OCI-LY3 (cell line): Measurements from ENCODE around the gene HBA2.
"Not testable (repeated sequence)": the region's sequence is repeated elsewhere in the genome, so short reads cannot be mapped to it uniquely, and the experiment has no call there.

Experiments used
- H2AFZ ChIP-seq: fragments of 200-600, 300-600 bp; shearing (Covaris generic); 2 replicates; pipeline ENCODE4 v1.6.0; 2014; ENCODE audit warnings: antibody characterized with exemption, low read depth, low read length
- H3K27ac ChIP-seq: fragments of 200-600, 300-600 bp; sonication (generic); 2 replicates; pipeline ENCODE4 v1.5.1; 2014; ENCODE audit warnings: mild to moderate bottlenecking, low read length, moderate library complexity, mixed read lengths
- H3K27me3 ChIP-seq: fragments of 200-600, 300-600 bp; sonication (generic); 2 replicates; pipeline ENCODE4 v1.6.1; 2014; ENCODE audit warnings: low read depth, low read length, mixed read lengths
- H3K36me3 ChIP-seq: fragments of 200-600, 300-600 bp; sonication (generic); replicated peaks from 2 replicates; pipeline ENCODE3; 2014; ENCODE audit warnings: low read depth, low read length, mixed read lengths
- H3K4me1 ChIP-seq: fragments of 300-600, 200-600 bp; sonication (generic); 2 replicates; pipeline ENCODE4 v1.6.1; 2014; ENCODE audit warnings: low read length, mixed read lengths
- H3K4me2 ChIP-seq: fragments of 200-600, 300-600 bp; sonication (generic); 2 replicates; pipeline ENCODE4 v1.6.1; 2014; ENCODE audit warnings: low read length, mixed read lengths
- H3K4me3 ChIP-seq: fragments of 300-600, 200-600 bp; sonication (generic); 2 replicates; pipeline ENCODE4 v1.5.1; 2014; ENCODE audit warnings: antibody characterized with exemption, mild to moderate bottlenecking, low read length, moderate library complexity
- H3K79me2 ChIP-seq: fragments of 300-600, 200-600 bp; shearing (Covaris generic); 2 replicates; pipeline ENCODE4 v1.6.1; 2014; ENCODE audit warnings: mild to moderate bottlenecking, low read length, mixed read lengths
- H3K9ac ChIP-seq: fragments of 300-600, 200-600 bp; shearing (Covaris generic); 2 replicates; pipeline ENCODE4 v1.6.0; 2014; ENCODE audit warnings: mild to moderate bottlenecking, low read length, moderate library complexity
- H3K9me3 ChIP-seq: fragments of 200-600, 300-600 bp; shearing (Covaris generic); 2 replicates; pipeline ENCODE4 v1.6.1; 2014; ENCODE audit warnings: low read length, mixed read lengths; ENCODE audit not compliant: insufficient read depth
- H4K20me1 ChIP-seq: fragments of 200-600, 300-600 bp; sonication (generic); 2 replicates; pipeline ENCODE4 v1.6.1; 2016; ENCODE audit warnings: low read length, mixed read lengths; ENCODE audit not compliant: insufficient read depth
- EZH2phosphoT487 ChIP-seq: fragments of 200-600 bp; shearing (Covaris generic); IDR thresholded peaks from 2 replicates; pipeline ENCODE4 v1.6.1; 2018; ENCODE audit warnings: antibody characterized with exemption, mixed run types, low read depth
- TF ChIP-seq, protein P1 (sequence below): fragments of 200-600, 300-600 bp; sonication (generic); IDR thresholded peaks from 2 replicates; pipeline ENCODE4 v1.5.1; 2014; ENCODE audit warnings: antibody characterized with exemption, low read length, low read depth

Gene HBA2

DNA sequence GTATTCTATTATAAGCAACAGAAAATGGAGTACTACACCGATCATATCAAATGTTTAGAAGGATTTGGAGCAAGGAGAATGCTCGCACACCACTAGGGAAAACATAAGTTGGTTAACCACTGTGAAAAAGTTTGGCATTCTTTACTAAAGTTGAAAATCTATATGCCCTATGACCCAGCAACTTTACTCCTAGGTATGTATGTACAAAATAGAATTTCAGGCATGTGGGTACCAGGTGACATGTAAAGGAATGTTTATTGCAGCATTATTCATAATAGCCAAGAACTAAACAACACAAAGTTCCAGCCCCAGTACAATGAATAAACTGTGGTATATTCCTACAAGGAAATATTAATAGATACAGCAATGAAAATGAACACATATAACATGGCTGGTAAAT, 26.0 kb upstream of the HBA2 start:
- Histone ChIP-seq H3K9ac (no peak overlapping the region), H3K9me3 (no peaks in the 10 kb centered on the region), H3K4me3 (peak overlapping the region; percentile 40; the same call in 1 of the 2 replicates), H4K20me1 (no peaks in the 10 kb centered on the region), H3K4me2 (peak overlapping the region; percentile 39), H3K27me3 (no peaks in the 10 kb centered on the region), H3K4me1 (no peaks in the 10 kb centered on the region), H3K79me2 (no peaks in the 10 kb centered on the region), H3K27ac (no peak overlapping the region), H2AFZ (no peak overlapping the region), H3K36me3 (no peaks in the 10 kb centered on the region)
- TF ChIP-seq, protein P1, sequence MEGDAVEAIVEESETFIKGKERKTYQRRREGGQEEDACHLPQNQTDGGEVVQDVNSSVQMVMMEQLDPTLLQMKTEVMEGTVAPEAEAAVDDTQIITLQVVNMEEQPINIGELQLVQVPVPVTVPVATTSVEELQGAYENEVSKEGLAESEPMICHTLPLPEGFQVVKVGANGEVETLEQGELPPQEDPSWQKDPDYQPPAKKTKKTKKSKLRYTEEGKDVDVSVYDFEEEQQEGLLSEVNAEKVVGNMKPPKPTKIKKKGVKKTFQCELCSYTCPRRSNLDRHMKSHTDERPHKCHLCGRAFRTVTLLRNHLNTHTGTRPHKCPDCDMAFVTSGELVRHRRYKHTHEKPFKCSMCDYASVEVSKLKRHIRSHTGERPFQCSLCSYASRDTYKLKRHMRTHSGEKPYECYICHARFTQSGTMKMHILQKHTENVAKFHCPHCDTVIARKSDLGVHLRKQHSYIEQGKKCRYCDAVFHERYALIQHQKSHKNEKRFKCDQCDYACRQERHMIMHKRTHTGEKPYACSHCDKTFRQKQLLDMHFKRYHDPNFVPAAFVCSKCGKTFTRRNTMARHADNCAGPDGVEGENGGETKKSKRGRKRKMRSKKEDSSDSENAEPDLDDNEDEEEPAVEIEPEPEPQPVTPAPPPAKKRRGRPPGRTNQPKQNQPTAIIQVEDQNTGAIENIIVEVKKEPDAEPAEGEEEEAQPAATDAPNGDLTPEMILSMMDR = no peak
- no peak for TF ChIP-seq EZH2phosphoT487

DNA sequence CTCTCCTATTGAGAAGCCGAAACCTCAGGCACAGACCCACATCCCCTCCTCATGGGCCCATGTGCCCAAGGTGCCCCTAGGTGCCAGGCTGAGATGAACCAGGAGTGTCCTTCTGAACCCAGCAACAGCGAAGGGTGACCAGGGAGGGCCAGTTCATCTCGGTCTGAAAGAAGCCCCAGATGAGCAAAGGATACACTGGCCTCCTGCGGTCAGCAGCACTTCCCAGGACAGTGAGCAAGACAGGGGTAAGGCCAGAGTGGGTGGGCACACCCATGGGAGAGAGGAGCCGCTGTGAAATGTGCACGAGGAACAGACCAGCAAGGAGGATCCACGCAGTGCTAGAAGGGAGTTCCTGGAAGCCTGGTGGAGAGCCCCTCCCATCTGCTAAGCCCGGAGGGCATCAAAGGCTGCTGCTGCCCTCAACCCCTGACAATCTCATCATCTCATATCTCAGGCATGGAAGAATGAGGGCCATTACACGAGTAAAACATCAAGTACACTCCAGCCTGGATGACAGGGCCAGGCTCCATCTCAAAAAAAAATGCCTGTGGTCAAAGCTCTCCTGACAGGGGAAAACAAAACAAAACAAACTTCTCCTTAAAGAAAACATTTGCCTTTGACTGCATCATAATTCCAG, 23.5 kb upstream of the HBA2 start:
- no peak overlapping the region for H3K4me2 ChIP-seq
- no peak overlapping the region for H3K9ac ChIP-seq
- H3K9me3 ChIP-seq = no peaks in the 10 kb centered on the region
- no peak overlapping the region for H2AFZ ChIP-seq
- H3K4me1 ChIP-seq = peaks cover 5% of the 10 kb centered on the region
- H3K79me2 ChIP-seq = no peaks in the 10 kb centered on the region
- no peaks in the 10 kb centered on the region for H3K27me3 ChIP-seq
- H4K20me1 ChIP-seq = no peaks in the 10 kb centered on the region
- TF ChIP-seq, protein P1 = no peak
- H3K27ac ChIP-seq = no peak overlapping the region
- no peaks in the 10 kb centered on the region for H3K36me3 ChIP-seq
- no peak overlapping the region for H3K4me3 ChIP-seq

DNA sequence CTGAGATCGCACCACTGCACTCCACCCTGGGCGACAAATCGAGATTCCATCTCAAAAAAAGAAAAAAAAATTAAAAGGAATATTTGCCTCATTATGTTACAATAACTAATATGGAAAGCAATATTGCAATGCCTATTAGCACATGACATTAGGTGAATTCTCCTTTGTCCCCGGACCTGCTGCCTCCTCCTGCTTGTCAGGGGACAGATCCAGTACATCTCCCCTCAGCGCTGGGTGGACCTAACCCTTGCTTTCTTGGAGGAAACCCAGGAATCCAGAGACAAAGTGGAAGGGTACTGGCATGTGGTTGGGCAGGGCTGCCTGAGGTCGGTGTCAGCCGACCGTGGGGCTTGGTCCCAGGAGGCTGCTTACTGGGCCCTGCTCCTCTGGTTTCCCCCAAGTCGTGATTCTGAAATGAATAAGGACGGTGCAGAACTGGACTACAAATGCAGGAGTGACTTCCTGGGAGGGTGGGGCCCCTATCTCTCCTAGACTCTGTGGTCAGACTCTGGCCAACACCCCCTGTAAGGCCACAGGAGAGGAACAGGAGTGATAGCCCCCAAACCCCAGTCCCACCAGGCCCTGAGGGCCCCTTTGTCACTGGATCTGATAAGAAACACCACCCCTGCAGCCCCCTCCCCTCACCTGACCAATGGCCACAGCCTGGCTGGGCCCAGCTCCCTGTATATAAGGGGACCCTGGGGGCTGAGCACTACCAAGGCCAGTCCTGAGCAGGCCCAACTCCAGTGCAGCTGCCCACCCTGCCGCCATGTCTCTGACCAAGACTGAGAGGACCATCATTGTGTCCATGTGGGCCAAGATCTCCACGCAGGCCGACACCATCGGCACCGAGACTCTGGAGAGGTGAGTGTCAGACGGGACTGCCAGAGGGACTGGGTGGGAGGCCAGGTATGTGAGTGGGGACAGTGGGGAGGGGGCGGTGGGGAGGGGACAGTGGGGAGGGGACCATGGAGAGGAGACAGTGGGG, 20.2 kb upstream of the HBA2 start, which contains the start of gene HBZ:
Gene HBZ, plus strand, starts transcription at position 504 of the 988 bp plus-strand sequence. Its CDS starts 266 bp downstream, at position 770.
- H3K4me3 ChIP-seq = no peak within 1 kb of the TSS
- TF ChIP-seq, protein P1 = no peak
- no peak for TF ChIP-seq EZH2phosphoT487
- H3K36me3 ChIP-seq = no peaks in the 10 kb centered on the region
- peak within 1 kb of the TSS; percentile 3; the same call in 1 of the 2 replicates for H3K4me2 ChIP-seq
- no peaks in the 10 kb centered on the region for H3K9me3 ChIP-seq
- no peak within 1 kb of the TSS for H3K27ac ChIP-seq
- H3K27me3 ChIP-seq = no peaks in the 10 kb centered on the region
- no peak within 1 kb of the TSS for H2AFZ ChIP-seq
- H3K4me1 ChIP-seq = peaks cover 5% of the 10 kb centered on the region
- no peak within 1 kb of the TSS for H3K9ac ChIP-seq
- H3K79me2 ChIP-seq = no peaks in the 10 kb centered on the region
- H4K20me1 ChIP-seq = no peaks in the 10 kb centered on the region

DNA sequence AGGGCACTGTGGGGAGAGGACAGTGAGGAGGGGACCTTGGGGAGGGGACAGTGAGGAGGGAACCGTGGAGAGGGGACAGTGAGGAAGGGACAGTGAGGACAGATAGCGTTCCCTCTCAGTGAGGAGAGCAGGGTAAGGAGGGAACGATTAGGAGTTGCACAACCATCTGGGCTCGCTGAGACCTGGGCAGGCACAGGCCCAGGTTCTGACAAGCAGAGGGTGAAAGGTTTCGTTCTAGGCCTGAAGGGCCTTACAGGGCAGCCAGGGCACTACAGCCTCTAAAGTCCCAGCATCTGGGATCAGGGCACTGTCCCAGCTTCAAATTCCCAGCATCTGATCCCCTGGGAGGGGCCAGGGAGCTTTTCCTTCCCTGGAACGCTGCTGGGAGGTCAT, 19.6 kb upstream of the HBA2 start:
- H3K79me2 ChIP-seq, H3K9me3 ChIP-seq, H4K20me1 ChIP-seq, H3K27me3 ChIP-seq, H3K27ac ChIP-seq, H3K4me1 ChIP-seq, H3K4me3 ChIP-seq, H3K4me2 ChIP-seq, H3K9ac ChIP-seq, H3K36me3 ChIP-seq, H2AFZ ChIP-seq: not testable (repeated sequence)

DNA sequence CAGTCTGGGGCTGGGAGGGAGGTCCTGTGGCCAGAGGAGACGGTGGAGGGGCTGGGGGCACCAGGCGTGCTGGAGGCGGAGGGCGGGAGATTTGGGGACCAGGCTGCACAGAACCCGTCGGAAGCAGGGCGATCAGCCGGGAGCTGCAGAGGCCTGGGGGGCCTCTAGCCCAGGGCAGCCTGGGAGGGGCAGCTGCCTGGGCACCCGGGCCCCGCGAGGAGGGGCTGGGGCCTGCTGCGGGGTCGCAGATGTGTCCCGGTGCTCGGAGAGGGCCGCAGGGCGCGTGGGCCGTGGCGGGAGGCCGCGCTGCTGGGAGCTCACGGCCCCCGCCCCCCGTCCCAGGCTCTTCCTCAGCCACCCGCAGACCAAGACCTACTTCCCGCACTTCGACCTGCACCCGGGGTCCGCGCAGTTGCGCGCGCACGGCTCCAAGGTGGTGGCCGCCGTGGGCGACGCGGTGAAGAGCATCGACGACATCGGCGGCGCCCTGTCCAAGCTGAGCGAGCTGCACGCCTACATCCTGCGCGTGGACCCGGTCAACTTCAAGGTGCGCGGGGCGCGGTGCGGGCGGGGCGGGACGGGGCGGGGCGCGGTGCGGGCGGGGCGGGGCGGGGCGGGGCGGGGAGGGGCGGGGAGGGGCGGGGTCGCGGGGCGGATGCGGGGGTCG, 19.0 kb upstream of the HBA2 start:
- not testable (repeated sequence) for H3K4me1 ChIP-seq, H3K27ac ChIP-seq, H3K4me3 ChIP-seq, H3K27me3 ChIP-seq, H3K9me3 ChIP-seq, H2AFZ ChIP-seq, H4K20me1 ChIP-seq, H3K9ac ChIP-seq, H3K4me2 ChIP-seq, H3K79me2 ChIP-seq, H3K36me3 ChIP-seq
